NOMO-1 treated with dmso at 0.1 percent for 144 hours (cell line): Measurements from ENCODE around the gene RHOH.
"Not testable (repeated sequence)": the region's sequence is repeated elsewhere in the genome, so short reads cannot be mapped to it uniquely, and the experiment has no call there.

Source experiments
- DNase-seq: peaks from one replicate; lab custom pipeline; 2025; ENCODE audit not compliant: unreplicated experiment; lab: John Stamatoyannopoulos, UW

RHOH gene

GRCh38 chr4:40290611-40291186 lies 93.9 kb downstream of the RHOH start:
- DNase-seq = not testable (repeated sequence)

GRCh38 chr4:40292313-40292759 lies 95.5 kb downstream of the RHOH start:
- DNase-seq = no peak

GRCh38 chr4:40294339-40294738 lies 97.5 kb downstream of the RHOH start:
- no peak for DNase-seq

GRCh38 chr4:40295030-40295429 lies 98.2 kb downstream of the RHOH start:
- DNase-seq = not testable (repeated sequence)

GRCh38 chr4:40295572-40295971 lies 98.7 kb downstream of the RHOH start:
- DNase-seq = no peak
